GM18868 (cell line): Measurements from ENCODE around the gene SUFU.

ENCODE experiments used
- ATAC-seq: cut with Tn5 transposase; IDR thresholded peaks from one replicate; pipeline ENCODE4 v1.9.1; 2021; ENCODE audit warnings: mild to moderate bottlenecking, moderate library complexity; ENCODE audit not compliant: unreplicated experiment

SUFU gene

DNA sequence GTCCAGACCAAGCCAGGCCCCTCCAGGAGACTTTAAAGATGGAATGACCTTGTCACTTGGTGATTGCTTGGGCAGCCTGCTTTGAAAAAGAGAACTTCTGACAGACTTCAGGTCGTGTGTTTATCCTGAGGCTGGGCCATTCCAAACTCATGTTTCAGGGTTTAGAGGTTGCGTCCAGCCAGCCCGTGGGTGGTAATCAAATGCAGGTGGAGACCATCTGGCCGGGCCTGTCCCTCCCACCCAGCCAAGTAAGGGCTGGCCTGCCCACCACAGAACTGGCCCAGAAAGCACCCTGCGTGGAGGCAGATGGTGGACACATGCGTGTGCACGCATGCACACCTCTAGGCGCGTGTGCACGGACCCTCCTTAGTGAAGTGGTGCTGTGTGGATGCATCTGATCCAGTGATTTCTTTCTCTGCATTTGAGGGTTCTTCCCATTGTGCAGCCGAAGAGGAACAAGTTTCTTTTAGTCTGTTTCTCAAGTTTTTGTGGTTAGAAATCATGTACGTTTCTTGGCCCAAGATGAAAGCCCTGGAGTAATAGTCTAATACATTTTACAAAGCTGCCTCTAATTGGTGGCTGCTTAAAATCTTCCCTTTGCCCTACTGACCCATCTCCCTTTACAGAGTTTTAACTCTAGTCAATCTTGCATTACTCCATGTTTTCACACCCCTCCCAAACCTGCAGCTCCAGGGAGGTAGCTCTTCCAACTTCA lies 43.0 kb downstream of the SUFU start:
- no peak for ATAC-seq

GRCh38 chr10:102549549-102549948 lies 45.8 kb downstream of the SUFU start:
- ATAC-seq, result no peak

- ATAC-seq, result no peak
Measured at GRCh38 chr10:102550636-102551210, 47.0 kb downstream of the SUFU start.

DNA sequence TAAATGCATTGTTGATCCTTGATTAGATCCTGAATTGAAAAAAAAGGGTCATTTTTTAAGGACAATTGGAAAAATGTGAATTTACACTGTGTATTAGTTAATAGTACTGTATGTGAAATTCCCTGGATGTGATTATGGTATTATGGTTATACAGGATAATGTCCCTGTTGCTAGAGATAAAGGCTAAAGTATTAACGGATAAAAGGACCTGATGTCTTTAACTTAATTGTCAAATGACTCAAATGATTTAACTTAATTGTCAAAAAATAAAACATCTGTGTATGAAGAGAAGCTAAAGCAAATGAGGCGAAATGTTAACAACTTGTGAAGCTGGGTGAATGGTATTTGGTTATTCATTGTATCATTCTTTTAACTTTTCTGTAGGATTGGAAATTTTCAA lies 48.8 kb downstream of the SUFU start:
- no peak for ATAC-seq

DNA sequence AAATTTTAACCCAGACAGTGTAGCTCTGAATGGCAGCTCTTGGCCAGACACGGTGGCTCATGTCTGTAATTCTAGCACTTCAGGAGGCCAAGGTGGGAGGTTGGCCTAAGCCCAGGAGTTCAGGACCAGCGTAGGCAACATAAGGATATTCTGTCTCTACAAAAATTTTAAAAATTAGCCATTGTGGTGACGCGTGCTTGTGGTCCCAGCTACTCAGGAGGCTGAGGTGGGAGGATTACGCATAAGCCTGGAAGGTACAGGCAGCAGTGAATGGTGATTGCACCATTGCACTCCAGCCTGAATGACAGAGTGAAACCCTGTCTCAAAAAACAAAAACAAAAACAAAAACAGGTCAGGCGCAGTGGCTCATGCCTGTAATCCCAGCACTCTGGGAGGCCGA lies 50.0 kb downstream of the SUFU start:
- no peak for ATAC-seq

GRCh38 chr10:102554531-102554930 lies 50.8 kb downstream of the SUFU start:
- no peak for ATAC-seq

- ATAC-seq, result no peak
Measured at GRCh38 chr10:102555781-102556328, 52.1 kb downstream of the SUFU start.

GRCh38 chr10:102557569-102557968 lies 53.8 kb downstream of the SUFU start:
- no peak for ATAC-seq

- ATAC-seq, result no peak
Measured at GRCh38 chr10:102559764-102560163, 56.0 kb downstream of the SUFU start.

DNA sequence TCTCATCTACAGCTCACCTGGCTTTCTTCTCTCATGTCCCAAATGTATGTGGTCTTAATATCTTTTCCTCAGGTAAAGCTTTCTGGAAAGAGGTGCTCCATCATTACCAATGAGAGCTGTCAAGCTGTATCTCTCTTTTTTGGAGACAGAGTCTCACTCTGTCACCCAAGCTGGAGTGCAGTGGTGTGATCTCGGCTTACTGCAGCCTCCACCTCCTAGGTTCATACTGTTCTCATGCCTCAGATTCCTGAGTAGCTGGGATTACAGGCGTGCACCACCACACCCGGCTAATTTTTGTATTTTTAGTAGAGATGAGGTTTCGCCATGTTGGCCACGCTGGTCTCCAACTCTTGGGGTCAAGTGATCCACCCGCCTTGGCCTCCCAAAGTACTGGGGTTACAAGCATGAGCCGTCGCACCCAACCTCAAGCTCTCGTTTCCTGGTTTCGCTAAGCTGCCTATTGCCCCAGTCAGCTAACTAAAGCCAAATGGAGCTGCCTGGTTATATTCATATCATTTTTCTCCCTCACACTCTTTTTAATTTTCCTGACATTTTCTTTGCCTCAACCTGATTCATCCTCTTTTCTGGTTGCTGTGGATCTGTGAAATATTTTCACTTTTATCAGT lies 60.5 kb downstream of the SUFU start:
- ATAC-seq, result no peak

- no peak for ATAC-seq
Measured at GRCh38 chr10:102565793-102566192, 62.0 kb downstream of the SUFU start.

DNA sequence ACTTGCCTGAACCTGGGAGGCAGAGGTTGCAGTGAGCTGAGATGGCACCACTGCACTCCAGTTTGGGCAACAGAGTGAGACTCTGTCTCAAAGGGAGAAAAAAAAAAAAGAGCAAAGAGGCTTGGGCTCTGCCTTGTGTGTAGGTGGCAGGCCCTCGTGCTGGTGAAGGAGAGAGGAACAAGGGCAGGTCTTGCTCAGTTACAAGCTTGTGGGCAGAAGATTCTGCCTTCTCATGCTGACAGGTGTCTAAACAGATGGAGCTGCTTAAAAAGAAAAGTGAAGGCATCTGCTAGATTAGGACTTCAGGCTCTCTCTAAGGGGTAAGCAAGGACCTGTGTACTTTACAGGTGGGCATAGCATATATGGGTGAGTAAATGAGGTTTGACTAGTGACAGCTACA lies 75.0 kb downstream of the SUFU start:
- ATAC-seq, result no peak

DNA sequence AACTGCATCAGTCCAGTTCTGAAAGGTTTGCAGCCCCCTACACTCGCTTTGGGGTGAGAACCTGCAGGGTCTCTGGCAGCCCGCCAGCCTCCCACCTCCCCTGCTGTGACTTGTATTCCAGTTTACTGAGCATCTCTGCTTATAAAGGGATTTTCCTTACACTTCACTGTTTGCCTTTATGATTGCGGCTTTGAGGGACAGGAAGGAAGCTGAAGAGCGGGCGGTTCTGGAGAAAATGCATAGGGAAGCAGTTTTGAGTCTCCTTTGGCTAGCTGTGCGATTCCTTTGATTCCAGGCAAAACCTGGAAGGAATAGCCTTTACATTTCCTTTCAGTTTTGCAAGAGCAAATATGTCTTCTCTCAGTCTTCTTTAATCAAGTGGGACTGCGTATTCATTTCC lies 75.6 kb downstream of the SUFU start:
- ATAC-seq, result no peak

DNA sequence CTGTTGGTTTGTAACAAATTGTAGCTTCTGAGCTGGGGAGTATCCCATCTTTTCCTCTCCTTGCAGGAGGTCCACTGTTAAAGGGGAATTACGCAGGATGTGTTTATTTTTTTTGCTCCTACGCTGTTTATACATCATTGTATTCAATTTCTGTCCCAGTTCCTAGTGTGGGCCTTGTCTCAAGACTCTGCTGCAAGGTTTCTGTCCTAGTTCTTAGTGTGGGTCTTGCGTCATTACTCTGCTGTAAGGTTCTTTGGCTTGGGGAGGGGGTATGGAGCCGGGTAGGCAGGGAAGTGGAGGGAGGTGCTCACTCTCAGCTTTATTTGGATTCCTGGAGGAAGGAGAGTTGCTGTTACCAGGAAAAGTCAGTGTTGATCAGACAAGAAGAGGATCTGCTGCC lies 76.5 kb downstream of the SUFU start:
- ATAC-seq, result no peak

- no peak for ATAC-seq
Measured at GRCh38 chr10:102581401-102581800, 77.6 kb downstream of the SUFU start.

DNA sequence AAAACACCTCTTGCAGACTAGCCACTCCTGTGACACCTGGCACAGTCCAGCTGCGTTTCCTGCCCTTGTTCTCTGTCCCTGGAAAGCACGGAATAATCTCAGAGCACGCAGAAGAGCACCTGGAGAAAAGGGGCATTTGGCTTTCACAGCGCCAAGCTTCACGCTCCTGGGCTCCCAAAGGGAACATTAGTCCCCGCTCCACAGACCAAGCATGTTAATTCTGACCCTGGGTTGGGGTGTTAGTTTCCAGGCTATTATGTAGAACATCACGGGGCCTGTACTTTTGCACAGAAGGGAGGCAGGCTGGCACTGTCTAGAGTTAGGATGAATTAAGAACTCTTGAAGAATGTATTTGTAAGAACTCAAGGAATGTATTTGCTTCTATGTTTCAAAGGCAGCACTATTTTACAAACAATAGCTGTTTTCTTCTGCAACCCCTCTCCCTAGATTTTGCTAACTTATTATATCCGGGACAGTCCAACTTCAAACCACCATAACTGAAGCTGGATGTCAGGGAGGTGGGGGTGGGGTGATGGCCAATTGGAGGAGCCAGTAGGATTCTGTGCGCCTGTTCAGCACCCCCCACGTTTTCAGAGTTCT lies 78.3 kb downstream of the SUFU start:
- no peak for ATAC-seq

DNA sequence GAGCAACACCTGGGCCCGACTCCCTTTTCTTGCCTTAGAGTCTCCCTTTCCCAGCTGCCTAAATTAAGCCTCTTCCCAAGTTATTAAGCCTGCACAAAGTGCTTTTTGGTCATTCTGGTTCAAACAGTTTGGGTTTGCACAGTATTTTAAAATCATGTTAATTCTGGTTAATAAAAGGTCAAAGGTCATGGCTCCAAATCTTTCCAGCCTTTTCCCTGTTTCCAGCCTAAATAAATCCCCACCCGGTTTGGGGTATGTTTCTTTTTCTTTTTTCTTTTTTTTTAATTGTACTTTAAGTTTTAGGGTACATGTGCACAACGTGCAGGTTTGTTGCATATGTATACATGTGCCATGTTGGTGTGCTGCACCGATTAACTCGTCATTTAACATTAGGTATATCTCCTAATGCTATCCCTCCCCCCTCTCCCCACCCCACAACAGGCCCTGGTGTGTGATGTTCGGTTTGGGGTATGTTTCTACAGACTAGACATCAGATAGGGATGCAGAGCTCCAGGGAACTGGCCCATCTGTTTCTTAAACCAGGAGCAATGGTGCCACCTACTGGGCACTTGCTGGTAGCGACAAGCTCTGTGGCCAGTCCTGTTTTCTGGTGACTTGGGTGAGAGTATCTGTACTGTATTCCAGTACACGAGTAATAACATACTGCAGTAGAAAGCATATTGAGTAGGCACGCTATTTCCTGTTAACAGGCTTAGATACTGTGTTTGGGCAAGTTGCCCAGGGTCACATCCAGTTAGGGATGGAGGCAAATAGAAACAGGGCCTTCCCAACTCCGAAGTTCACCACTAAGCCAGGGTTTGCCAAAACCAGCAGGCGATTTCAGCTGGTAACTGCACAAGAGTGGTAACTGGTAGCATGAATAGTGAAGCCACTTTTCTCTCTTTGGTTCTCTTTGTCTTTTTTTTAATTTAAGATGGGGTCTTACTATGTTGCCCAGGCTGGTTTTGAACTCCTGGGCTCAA lies 80.0 kb downstream of the SUFU start:
- no peak for ATAC-seq

- ATAC-seq, result no peak
Measured at GRCh38 chr10:102585026-102585425, 81.3 kb downstream of the SUFU start.

GRCh38 chr10:102586858-102587257 lies 83.1 kb downstream of the SUFU start:
- no peak for ATAC-seq

GRCh38 chr10:102588875-102589274 lies 85.1 kb downstream of the SUFU start:
- ATAC-seq, result no peak
